ENCODE data around the gene HNRNPLL.

Gene HNRNPLL

DNA sequence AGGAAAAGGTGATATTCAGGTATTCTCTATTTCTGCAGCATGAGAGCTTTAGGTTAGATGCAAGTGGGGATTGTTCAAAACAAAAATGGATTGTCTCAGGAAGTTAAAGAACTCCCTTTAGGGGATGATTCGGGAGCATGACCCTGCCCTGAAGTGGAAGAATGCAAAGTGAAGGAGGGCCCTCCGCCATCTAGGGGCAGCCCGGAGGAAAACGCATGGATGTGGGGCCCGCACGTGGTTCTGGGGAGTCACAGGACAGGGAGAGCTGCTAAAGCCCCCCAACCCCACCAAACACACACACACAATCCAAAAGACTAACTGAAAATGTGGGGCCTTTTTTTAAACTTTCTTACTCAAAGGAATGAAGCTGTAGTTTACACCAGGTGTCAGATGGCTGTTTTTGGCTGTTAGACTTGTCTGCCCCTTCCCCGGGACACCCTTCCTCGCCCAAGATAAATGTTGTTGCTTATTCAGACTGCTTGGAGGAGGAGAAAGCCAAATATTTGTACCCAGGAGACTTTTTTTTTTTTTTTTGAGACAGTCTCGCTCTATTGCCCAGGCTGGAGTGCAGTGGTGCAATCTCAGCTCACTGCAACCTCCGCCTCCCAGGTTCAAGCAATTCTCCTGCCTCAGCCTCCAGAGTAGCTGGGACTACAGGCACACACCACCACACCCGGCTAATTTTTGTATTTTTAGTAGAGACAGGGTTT lies 78.8 kb downstream of the HNRNPLL start:
- no peak for DNase-seq

DNA sequence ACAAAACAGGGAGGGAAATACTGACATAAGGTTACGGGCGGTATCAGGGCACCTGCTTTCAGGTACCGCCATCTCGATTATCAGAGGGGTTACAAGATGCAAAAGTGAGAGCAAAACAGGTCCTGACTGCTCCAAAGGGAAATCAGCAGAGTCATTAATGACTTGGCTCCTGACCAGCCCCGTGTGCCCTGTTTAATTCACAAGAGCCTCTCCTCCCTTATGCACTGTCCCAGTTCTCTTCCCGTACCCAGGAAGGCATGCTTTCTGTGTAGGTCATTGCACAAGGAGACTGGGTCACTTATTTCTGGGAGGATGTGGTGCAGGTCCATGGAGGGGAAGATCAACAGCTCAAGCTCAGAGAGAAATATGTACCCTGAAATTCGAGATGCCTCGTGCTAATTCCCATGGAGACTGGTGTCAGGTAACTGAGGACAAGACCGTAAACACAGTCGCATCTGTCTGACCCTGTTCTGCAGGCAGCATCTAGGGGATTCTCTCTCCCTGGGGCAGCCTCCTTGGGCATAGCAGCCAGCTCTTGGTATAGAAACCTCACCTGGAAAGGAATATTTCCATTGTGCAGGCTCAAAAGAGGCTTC lies 79.9 kb downstream of the HNRNPLL start:
- no peak for DNase-seq

DNA sequence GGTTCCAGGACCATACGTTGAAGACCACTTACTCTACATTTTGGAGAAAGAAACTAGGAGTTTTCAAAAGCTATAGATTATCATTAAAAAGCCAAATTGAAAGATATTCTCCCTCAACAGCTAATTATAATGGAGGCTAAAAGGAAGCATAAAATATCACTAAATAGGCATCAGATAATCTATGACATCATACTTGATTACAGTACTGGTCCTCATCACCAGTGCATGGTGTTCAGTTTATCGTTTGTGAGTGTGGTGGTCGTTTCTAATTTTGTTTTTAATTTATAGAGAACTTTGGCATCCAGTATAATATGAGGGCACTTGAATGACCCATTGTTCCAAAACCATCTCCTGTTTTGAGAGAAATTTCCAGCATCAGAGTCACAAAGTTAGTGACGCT lies 80.9 kb downstream of the HNRNPLL start:
- no peak for DNase-seq

DNA sequence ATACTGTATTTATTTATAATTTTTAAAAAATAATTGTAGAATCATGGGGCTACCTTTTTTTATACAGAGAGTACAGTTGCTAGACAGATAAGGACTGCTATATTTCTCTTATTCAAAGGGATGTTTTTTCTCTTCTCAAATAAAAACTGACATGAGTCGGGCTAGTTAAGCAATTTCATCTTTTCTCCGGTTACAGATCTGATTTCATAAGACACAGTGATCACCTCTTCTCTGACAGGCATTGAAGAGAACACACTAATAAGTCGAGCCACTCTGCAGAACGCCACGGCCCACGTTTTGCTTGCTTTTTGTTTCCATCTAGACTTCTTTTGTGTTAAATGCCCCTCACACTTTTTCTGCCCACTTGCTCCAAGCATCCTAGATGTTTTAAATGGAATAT lies 85.4 kb downstream of the HNRNPLL start:
- no peak for DNase-seq

DNA sequence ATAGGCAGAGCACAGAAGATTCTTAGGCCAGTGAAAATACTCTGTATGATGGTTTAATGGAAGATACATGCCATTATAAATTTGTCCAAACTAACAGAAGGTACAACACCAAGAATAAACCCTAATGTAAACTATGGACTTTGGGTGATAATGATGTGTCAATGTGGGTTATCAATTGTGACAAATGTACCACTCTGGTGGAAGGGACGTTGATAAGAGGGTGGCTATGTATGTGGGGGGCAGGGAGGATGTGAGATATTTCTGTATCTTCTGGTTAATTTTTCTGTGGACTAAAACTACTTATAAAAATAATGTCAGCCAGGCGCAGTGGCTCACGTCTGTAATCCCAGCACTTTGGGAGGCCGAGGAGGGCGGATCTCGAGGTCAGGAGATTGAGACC lies 86.2 kb downstream of the HNRNPLL start:
- no peak for DNase-seq

DNA sequence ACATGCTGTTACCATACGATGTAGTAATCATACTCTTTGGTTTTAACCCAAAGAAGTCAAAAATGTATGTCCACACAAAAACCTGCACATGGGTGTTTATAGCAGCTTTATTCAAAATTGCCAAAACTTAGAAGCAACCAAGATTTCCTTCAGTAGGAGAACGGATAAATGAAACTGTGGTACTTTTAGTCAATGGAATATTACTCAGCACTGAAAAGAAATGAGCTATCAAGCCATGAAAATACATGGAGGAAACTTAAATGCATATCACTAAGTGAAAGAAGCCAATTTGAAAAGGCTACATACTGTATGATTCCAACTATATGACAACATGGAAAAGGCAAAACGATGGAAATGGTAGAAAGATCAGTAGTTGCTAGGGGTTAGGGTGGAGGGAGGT lies 86.6 kb downstream of the HNRNPLL start:
- no peak for DNase-seq

DNA sequence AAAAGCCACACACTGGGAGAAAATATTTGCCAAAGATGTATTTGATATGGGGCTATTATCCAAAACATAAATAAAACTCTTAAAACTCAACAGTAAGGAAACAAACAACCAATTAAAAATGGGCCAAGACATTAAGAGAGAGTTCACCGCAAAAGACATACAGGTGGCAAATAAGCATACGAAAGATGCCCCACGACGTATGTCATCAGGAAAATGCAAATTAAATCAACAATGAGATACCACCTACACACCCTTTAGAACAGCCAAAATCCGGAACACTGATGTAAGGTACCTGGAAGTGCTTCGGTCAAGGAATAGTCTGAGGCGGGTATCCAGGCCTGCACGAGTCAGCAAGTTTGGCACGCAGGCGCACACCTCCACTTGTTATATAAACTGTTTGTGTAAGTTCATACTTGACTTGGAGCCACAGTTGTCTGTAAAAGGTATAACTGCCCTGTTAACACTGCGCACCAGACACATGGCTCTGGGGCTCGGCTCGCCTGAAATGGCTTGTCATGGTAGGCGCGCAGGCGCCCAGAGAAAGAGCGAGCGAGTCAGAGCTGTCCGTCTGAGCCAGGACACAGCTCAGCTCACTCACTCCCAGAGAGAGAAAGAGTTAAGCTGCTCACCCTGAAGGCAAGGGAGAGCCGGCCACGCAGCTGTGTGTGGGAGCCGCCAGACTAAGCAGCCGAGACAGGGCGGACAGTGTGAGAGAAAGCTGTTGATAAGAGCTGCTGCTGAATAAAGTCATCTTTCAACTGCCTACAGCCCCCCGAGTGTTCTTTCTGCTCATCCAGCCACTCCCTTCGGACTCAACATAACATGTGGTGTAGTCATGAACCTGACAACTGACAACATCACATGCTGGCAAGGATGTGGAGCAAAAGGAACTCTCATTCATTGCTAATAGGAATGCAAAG lies 87.3 kb downstream of the HNRNPLL start:
- peak; percentile 16 for DNase-seq

DNA sequence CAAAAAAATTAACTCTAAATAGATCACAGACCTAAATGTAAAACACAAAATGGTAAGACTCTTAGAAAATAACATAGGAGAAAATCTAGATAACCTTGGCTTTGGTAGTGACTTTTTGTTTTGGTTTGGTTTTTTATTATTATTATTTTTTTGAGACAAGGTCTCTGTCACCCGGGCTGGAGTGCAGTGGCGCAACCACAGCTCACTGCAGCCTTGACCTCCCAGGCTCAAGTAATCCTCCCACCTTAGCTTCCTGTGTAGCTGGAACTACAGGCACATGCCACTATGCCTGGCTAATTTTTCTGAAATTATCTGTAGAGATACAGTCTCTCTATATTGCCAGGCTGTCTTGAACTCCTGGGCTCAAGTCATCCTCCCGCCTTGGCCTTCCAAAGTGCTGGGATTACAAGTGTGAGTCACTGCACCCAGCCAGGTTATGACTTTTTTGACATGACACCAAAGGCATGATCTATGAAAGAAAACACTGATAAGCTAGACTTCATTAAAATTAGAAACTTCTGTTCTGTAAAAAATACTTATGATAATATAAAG lies 88.0 kb downstream of the HNRNPLL start:
- DNase-seq, result no peak

DNA sequence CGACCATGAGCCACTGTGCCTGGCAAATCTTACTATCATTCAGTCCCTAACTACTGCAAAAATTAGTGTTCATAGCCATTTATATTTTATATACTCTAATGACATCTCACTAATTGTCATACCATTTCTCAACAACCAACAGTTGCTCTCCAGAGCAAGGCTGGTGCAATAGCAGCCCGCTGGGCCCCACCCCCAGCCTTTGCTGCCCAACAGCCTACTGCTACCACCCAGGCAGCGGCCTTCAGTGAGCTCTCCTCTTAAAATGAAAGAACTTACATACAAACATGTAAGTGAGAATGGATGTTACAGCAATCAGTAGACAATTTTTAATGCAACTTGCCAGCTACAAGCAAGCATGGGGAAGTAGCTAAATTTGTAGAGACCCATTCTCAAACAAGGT lies 90.5 kb downstream of the HNRNPLL start:
- DNase-seq, result no peak

All from HCEC 1CT (cell line).